ENCODE results near the gene BRD4.
A peak's percentile ranks its signal among the peaks of the same experiment; 100 is the strongest.

Gene BRD4

GRCh38 chr19:15298847-15299567 is 33.3 kb downstream of the BRD4 start:
- peaks cover 9 to 96% (median 86%) of the 10 kb centered on the region in 4 donors for H3K4me1 ChIP-seq
- intact Hi-C loops (cut with DNase I; ENCODE audit: low total_unique reads) = no loop called here
- H3K36me3 ChIP-seq = no peaks in the 10 kb centered on the region
- DNase-seq = no peak
- TF ChIP-seq CTCF (IDR thresholded peaks at IDR 0.05) = no peak
- H3K27me3 ChIP-seq = no peaks in the 10 kb centered on the region
- H3K9me3 ChIP-seq = no peaks in the 10 kb centered on the region
- H3K27ac ChIP-seq = peak overlapping the region; percentile 17 to 33
- H3K4me3 ChIP-seq = no peak overlapping the region

- Histone ChIP-seq H3K4me3 (no peak overlapping the region), H3K9me3 (no peaks in the 10 kb centered on the region), H3K4me1 (peaks cover 9 to 98% (median 85%) of the 10 kb centered on the region in 4 donors), H3K27me3 (no peaks in the 10 kb centered on the region), H3K36me3 (no peaks in the 10 kb centered on the region), H3K27ac (peak overlapping the region; percentile 51 to 52)
- DNase-seq = no peak
- intact Hi-C loops (cut with DNase I; ENCODE audit: low total_unique reads) = no loop called here
- no peak for TF ChIP-seq CTCF (IDR thresholded peaks at IDR 0.05)
These were observed 34.7 kb downstream of the BRD4 start for GRCh38 chr19:15297416-15298224.

GRCh38 chr19:15296841-15297415 is 35.4 kb downstream of the BRD4 start:
- Histone ChIP-seq H3K4me3 (no peak overlapping the region), H3K4me1 (peaks cover 9 to 99% (median 86%) of the 10 kb centered on the region in 4 donors), H3K9me3 (no peaks in the 10 kb centered on the region), H3K27me3 (no peaks in the 10 kb centered on the region), H3K27ac (peak overlapping the region; percentile 51 to 52), H3K36me3 (no peaks in the 10 kb centered on the region)
- intact Hi-C loops (cut with DNase I; ENCODE audit: low total_unique reads) = no loop called here
- DNase-seq = no peak
- TF ChIP-seq CTCF (IDR thresholded peaks at IDR 0.05) = no peak

- no peak for DNase-seq
- H3K27ac ChIP-seq = peak overlapping the region; percentile 51 to 52
These were observed 36.0 kb downstream of the BRD4 start for GRCh38 chr19:15296353-15296752.

More at GRCh38 chr19:15296353-15296752, 36.0 kb downstream of the BRD4 start:
- intact Hi-C loops (cut with DNase I; ENCODE audit: low total_unique reads) = no loop called here
- H3K4me3 ChIP-seq = no peak overlapping the region
- H3K9me3 ChIP-seq = no peaks in the 10 kb centered on the region
- H3K27me3 ChIP-seq = no peaks in the 10 kb centered on the region
- no peaks in the 10 kb centered on the region for H3K36me3 ChIP-seq
- no peak for TF ChIP-seq CTCF (IDR thresholded peaks at IDR 0.05)
- peaks cover 9 to 99% (median 88%) of the 10 kb centered on the region in 4 donors for H3K4me1 ChIP-seq
